Endothelial cell of umbilical vein (primary cell): ENCODE results near the gene OCIAD2. TPM values are rescaled to one million over a fixed set of nuclear protein-coding genes. Genes with fewer than 3 reads are reported as not detected.

Experiments used
- BruUV-seq: library from RNA; stranded (reverse); fragments of 400-500 nt; replicated peaks from 2 replicates; lab custom pipeline; 2021; lab: Mats Ljungman, UMichigan
- CTCF ChIA-PET: fragments of 300-600, 350-600 bp; sonication (Branson Sonifier 250); formaldehyde crosslinking; loops from one replicate; lab custom pipeline; 2021; ENCODE audit warnings: antibody characterized with exemption, inconsistent platforms; lab: Charles Lee
- POLR2A ChIA-PET: fragments of 300-600, 350-600 bp; sonication (Branson Sonifier 250); formaldehyde crosslinking; loops from one replicate; lab custom pipeline; 2021; ENCODE audit warnings: antibody characterized with exemption, inconsistent platforms; lab: Charles Lee
- DNase-seq: peaks from one replicate; pipeline ENCODE4 v3.0.0-alpha.2; 2011; ENCODE audit warnings: low read depth, low spot score
- FAIRE-seq: peaks from 2 replicates; lab custom pipeline; 2011; peaks lifted over from hg19 to GRCh38; lab: Jason Lieb, UNC
- H2AFZ ChIP-seq: 2 replicates; pipeline ENCODE4 v1.6.0; 2012; ENCODE audit warnings: low read depth, low read length, control low read depth, inconsistent platforms
- H3K27ac ChIP-seq: 2 replicates; pipeline ENCODE4 v1.5.1; 2011; ENCODE audit warnings: low read depth, mild to moderate bottlenecking, control low read depth, low read length, moderate library complexity; ENCODE audit not compliant: insufficient read depth
- H3K27me3 ChIP-seq, 2 experiments: 2 replicates each; pipeline versions ENCODE4 v1.6.0 to v1.6.1; 2011; ENCODE audit warnings: low read length in 2 of 2, mixed read lengths in 1 of 2; ENCODE audit not compliant: control insufficient read depth in 2 of 2, insufficient read depth in 2 of 2
- H3K36me3 ChIP-seq, 2 experiments: 2 replicates in 1 of 2; 3 replicates in 1 of 2; pipeline ENCODE4 v1.5.1; 2011; ENCODE audit warnings: low read length in 2 of 2, mild to moderate bottlenecking in 1 of 2, moderate library complexity in 1 of 2; ENCODE audit not compliant: control insufficient read depth in 2 of 2, insufficient read depth in 2 of 2; ENCODE audit errors: extremely low read depth in 1 of 2
- H3K4me1 ChIP-seq: 3 replicates; pipeline ENCODE4 v1.5.1; 2011; ENCODE audit warnings: mild to moderate bottlenecking, low read length; ENCODE audit not compliant: control insufficient read depth, insufficient read depth; ENCODE audit errors: extremely low read depth
- H3K4me2 ChIP-seq: 2 replicates; pipeline ENCODE4 v1.6.1; 2011; ENCODE audit warnings: low read length, control low read depth, mixed read lengths; ENCODE audit not compliant: insufficient read depth
- H3K4me3 ChIP-seq, 3 experiments: fragments of 200-600 bp in 1 of 3; sonication (generic), shearing (Covaris generic) in 1 of 3; replicated peaks in 1 of 3; 2 replicates each; pipeline ENCODE4 v1.5.1; 2011 to 2016; ENCODE audit warnings: control low read depth in 3 of 3, low read length in 3 of 3, mild to moderate bottlenecking in 2 of 3, inconsistent platforms in 1 of 3, low read depth in 1 of 3, moderate library complexity in 1 of 3; ENCODE audit not compliant: insufficient read depth in 1 of 3
- H3K79me2 ChIP-seq: 2 replicates; pipeline ENCODE4 v1.6.0; 2012; ENCODE audit warnings: low read length, inconsistent platforms; ENCODE audit not compliant: control insufficient read depth, insufficient read depth
- H3K9ac ChIP-seq: replicated peaks from 2 replicates; pipeline ENCODE3; 2011; ENCODE audit warnings: low read length, control low read depth; ENCODE audit not compliant: insufficient read depth; ENCODE audit errors: extremely low read depth
- H3K9me1 ChIP-seq: replicated peaks from 3 replicates; pipeline ENCODE4 v1.6.0; 2011; ENCODE audit warnings: mild to moderate bottlenecking, low read length; ENCODE audit not compliant: control insufficient read depth, insufficient read depth; ENCODE audit errors: extremely low read depth
- H3K9me3 ChIP-seq: replicated peaks from 2 replicates; pipeline ENCODE4 v1.5.1; 2012; ENCODE audit warnings: low read length, inconsistent platforms; ENCODE audit not compliant: control insufficient read depth, insufficient read depth
- H4K20me1 ChIP-seq: replicated peaks from 2 replicates; pipeline ENCODE3; 2011; ENCODE audit warnings: mild to moderate bottlenecking, low read length; ENCODE audit not compliant: control insufficient read depth, insufficient read depth; ENCODE audit errors: extremely low read depth
- EZH2 ChIP-seq: IDR thresholded peaks from 2 replicates; pipeline ENCODE4 v1.6.1; 2012; ENCODE audit warnings: borderline replicate concordance, low read depth, mild to moderate bottlenecking, moderate library complexity, low read length, inconsistent platforms; ENCODE audit not compliant: severe bottlenecking
- FOS ChIP-seq: IDR thresholded peaks from 2 replicates; pipeline ENCODE4 v1.6.1; 2011; ENCODE audit warnings: mild to moderate bottlenecking, low read length, moderate library complexity, borderline replicate concordance; ENCODE audit not compliant: insufficient read depth
- GATA2 ChIP-seq: IDR thresholded peaks from 2 replicates; pipeline ENCODE4 v1.7.0; 2011; ENCODE audit warnings: low read depth, mild to moderate bottlenecking, moderate library complexity, mixed read lengths, low read length; ENCODE audit not compliant: insufficient read length, insufficient read depth
- JUN ChIP-seq: IDR thresholded peaks from 2 replicates; pipeline ENCODE4 v1.6.1; 2011; ENCODE audit warnings: borderline replicate concordance, low read depth; ENCODE audit not compliant: insufficient read length, insufficient read depth
- MYC ChIP-seq: IDR thresholded peaks from one replicate; pipeline ENCODE4 v1.6.1; 2011; ENCODE audit warnings: mild to moderate bottlenecking, low read depth, low read length
- POLR2A ChIP-seq: IDR thresholded peaks from 2 replicates; pipeline ENCODE4 v1.6.1; 2012; ENCODE audit warnings: low read depth, mild to moderate bottlenecking, control low read depth, low read length
- POLR2AphosphoS5 ChIP-seq: IDR thresholded peaks from 2 replicates; pipeline ENCODE4 v1.6.1; 2012; ENCODE audit warnings: low read depth, mild to moderate bottlenecking, control low read depth, low read length, moderate library complexity; ENCODE audit not compliant: insufficient read depth
- dilution Hi-C: fragments of 300-500 bp; cut with MboI; formaldehyde crosslinking; loops from one replicate; pipeline ENCODE4 v1.15.0; 2019; ENCODE audit warnings: low sequenced_read_pairs; ENCODE audit not compliant: extremely low pct_ligation_motif_present
- intact Hi-C: fragments of 100-400 bp; cut with micrococcal nuclease; formaldehyde crosslinking; loops from one replicate; pipeline ENCODE4 v1.10.0; 2022
- polyA plus RNA-seq, 4 experiments: library from polyadenylated mRNA; depleted of rRNA in 3 of 4; stranded (reverse) in 3 of 4; unstranded in 1 of 4; fragments of >200 nt; gene quantifications; 2 replicates each; pipeline versions ENCODE4 v1.2.1 to v1.2.3, GENCODE V29; 2011 to 2012; ENCODE audit warnings: missing spikeins in 1 of 4
- total RNA-seq: library from RNA; stranded (reverse); gene quantifications from 2 replicates; pipeline ENCODE4 v1.2.3, GENCODE V29; 2021
- TF ChIP-seq, protein P1 (sequence below), 2 donors: IDR thresholded peaks; 1 replicate in 1 of 2; 2 replicates in 1 of 2; pipeline ENCODE4 v1.5.1; 2011; ENCODE audit warnings: low read length in 2 of 2, mild to moderate bottlenecking in 2 of 2, moderate library complexity in 2 of 2, control low read depth in 1 of 2, inconsistent platforms in 1 of 2, low read depth in 1 of 2; ENCODE audit not compliant: insufficient read depth in 1 of 2; ENCODE audit errors: extremely low read depth in 1 of 2
- TF ChIP-seq, protein P2 (sequence below): IDR thresholded peaks from 2 replicates; pipeline ENCODE4 v1.6.1; 2011; ENCODE audit not compliant: insufficient read depth, insufficient read length

The OCIAD2 gene
- total and polyA plus RNA-seq, 2 donors (not counting 3 experiments of a cell fraction or from before 2014, with no cell fraction given) = 99.0 to 119 TPM

DNA sequence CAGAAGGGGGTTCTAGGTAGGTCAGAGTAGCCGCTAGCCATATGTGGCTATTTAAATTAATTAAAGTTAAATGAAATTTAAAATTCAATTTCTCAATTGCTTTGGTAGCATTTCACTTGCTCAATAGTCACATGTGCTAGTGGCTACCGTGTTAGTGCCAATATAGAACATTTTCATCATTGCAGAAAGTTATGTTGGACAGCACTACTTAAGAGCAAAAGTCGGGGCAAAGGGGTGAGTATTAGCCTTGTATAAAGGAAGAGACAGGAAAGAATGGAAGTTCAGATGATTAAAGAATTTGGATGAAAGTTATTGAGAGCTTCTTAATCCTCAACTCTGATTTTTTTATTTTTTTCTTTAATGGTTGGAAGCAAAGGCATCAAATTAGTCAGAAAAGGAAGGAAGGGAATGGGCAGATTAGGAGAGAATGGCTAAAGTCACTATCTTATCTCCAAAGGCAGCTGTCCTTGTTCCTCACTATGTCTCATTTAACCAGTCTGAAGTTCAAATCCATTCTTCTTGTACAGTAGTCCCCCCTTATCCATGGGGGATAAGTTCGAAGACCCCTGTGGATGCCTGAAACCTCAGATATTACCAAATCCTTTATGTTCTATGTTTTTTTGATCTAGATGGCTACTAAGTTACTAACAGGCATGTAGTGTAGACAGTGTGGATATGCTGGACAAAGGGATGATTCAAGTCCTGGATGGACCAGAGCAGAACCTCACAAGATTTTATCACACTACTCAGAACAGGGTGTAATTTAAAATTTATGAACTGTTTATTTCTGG is 52.8 kb downstream of the OCIAD2 start:
- DNase-seq (peak; percentile 29), FAIRE-seq (no peak)
- no TSS peak for BruUV-seq
- intact Hi-C loops (no loop called here), dilution Hi-C loops (no loop called here)
- TF ChIP-seq FOS (no peak), POLR2AphosphoS5 (no peak), EZH2 (no peak), GATA2 (peak; percentile 79), MYC (no peak), POLR2A (no peak), JUN (no peak)
- TF ChIP-seq, protein P1, sequence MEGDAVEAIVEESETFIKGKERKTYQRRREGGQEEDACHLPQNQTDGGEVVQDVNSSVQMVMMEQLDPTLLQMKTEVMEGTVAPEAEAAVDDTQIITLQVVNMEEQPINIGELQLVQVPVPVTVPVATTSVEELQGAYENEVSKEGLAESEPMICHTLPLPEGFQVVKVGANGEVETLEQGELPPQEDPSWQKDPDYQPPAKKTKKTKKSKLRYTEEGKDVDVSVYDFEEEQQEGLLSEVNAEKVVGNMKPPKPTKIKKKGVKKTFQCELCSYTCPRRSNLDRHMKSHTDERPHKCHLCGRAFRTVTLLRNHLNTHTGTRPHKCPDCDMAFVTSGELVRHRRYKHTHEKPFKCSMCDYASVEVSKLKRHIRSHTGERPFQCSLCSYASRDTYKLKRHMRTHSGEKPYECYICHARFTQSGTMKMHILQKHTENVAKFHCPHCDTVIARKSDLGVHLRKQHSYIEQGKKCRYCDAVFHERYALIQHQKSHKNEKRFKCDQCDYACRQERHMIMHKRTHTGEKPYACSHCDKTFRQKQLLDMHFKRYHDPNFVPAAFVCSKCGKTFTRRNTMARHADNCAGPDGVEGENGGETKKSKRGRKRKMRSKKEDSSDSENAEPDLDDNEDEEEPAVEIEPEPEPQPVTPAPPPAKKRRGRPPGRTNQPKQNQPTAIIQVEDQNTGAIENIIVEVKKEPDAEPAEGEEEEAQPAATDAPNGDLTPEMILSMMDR (IDR thresholded peaks at IDR 0.05; ENCODE audit: extremely low read depth in 1 of 2, insufficient read depth in 1 of 2, low read depth in 1 of 2, low read length in 2 of 2) = no peak
- TF ChIP-seq, protein P2, sequence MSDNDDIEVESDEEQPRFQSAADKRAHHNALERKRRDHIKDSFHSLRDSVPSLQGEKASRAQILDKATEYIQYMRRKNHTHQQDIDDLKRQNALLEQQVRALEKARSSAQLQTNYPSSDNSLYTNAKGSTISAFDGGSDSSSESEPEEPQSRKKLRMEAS = no peak
- no peak overlapping the region for H3K4me3 ChIP-seq
- H3K9me1 ChIP-seq = no peaks in the 10 kb centered on the region
- peaks cover 3% of the 10 kb centered on the region for H3K4me1 ChIP-seq
- ChIA-PET POLR2A (no interaction called here), CTCF (no interaction called here)
- H3K79me2 ChIP-seq = no peaks in the 10 kb centered on the region
- no peaks in the 10 kb centered on the region for H4K20me1 ChIP-seq
- no peaks in the 10 kb centered on the region for H3K27me3 ChIP-seq
- H3K9me3 ChIP-seq = no peaks in the 10 kb centered on the region
- no peak overlapping the region for H3K4me2 ChIP-seq
- peaks cover 8 to 14% of the 10 kb centered on the region in 2 experiments for H3K36me3 ChIP-seq
- no peak overlapping the region for H3K27ac ChIP-seq
- no peak overlapping the region for H2AFZ ChIP-seq
- no peak overlapping the region for H3K9ac ChIP-seq
